Activated CD8-positive, alpha-beta T cell treated with anti-CD3 and anti-CD28 coated beads for 36 hours (primary cell): Measurements from ENCODE around the gene STXBP2. TPM values are rescaled to one million over a fixed set of nuclear protein-coding genes. Genes with fewer than 3 reads are reported as not detected.

Experiments used
- ATAC-seq: fragments of 200-7000 bp; cut with Tn5 transposase; one replicate; pipeline ENCODE4 v1.10.0; 2021; ENCODE audit warnings: mild to moderate bottlenecking, moderate library complexity
- CTCF ChIA-PET: fragments of 350-600 bp; sonication (Branson Sonifier 250); formaldehyde crosslinking; loops from one replicate; lab custom pipeline; 2021; ENCODE audit warnings: antibody characterized with exemption; lab: Charles Lee
- POLR2A ChIA-PET: fragments of 350-600 bp; sonication (Branson Sonifier 250); formaldehyde crosslinking; loops from one replicate; lab custom pipeline; 2021; ENCODE audit warnings: antibody characterized with exemption; lab: Charles Lee
- DNase-seq: peaks from one replicate; pipeline ENCODE4 v3.0.0-alpha.2; 2020
- H3K27ac Mint-ChIP-seq: one replicate; pipeline ENCODE4 v1.8.0; 2021; ENCODE audit warnings: mild to moderate bottlenecking, mixed read lengths
- H3K27me3 Mint-ChIP-seq: one replicate; pipeline ENCODE4 v1.8.0; 2021; ENCODE audit warnings: mixed read lengths
- H3K36me3 Mint-ChIP-seq: one replicate; pipeline ENCODE4 v1.8.0; 2021; ENCODE audit warnings: low read depth, mixed read lengths
- H3K4me1 Mint-ChIP-seq: one replicate; pipeline ENCODE4 v1.8.0; 2021; ENCODE audit warnings: low read depth, mixed read lengths
- H3K4me3 Mint-ChIP-seq: one replicate; pipeline ENCODE4 v1.8.0; 2021; ENCODE audit warnings: mild to moderate bottlenecking, moderate library complexity, mixed read lengths
- H3K9me3 Mint-ChIP-seq: one replicate; pipeline ENCODE4 v1.8.0; 2021; ENCODE audit warnings: mixed read lengths
- intact Hi-C: fragments of 100-400 bp; cut with micrococcal nuclease; formaldehyde crosslinking; loops from one replicate; pipeline ENCODE4 v1.10.0; 2022
- total RNA-seq, 2 experiments: library from RNA; stranded (reverse); gene quantifications; one replicate each; pipeline ENCODE4 v1.2.3, GENCODE V29; 2021
- TF ChIP-seq, protein P1 (sequence below): fragments of 200-600 bp; IDR thresholded peaks from one replicate; pipeline ENCODE4 v1.8.0; 2022; ENCODE audit warnings: antibody characterized with exemption, mild to moderate bottlenecking

STXBP2 gene
- total RNA-seq, 2 experiments from 2014 or later = 96.4 to 99.2 TPM

DNA sequence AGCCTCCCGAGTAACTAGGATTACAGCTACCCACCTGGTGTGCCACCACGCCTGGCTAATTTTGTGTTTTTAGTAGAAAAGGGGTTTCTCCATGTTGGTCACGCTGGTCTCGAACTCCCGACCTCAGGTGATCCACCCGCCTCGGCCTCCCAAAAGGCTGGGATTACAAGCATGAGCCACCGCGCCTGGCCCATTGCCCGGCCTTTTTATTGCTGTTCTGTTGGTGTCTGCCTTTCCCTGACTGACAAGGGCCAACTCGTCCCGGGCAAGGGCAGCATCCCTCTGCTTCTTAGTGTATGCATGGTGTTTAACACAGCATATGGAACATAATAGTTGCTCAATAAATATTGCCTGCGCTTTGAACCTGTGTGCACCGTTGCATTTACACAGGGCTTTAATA is 25.7 kb downstream of the STXBP2 start:
- Mint-ChIP-seq H3K36me3 (no peaks in the 10 kb centered on the region), H3K27me3 (peaks cover 6% of the 10 kb centered on the region), H3K27ac (no peak overlapping the region), H3K9me3 (no peaks in the 10 kb centered on the region), H3K4me1 (peaks cover 12% of the 10 kb centered on the region), H3K4me3 (no peak overlapping the region)
- CTCF ChIA-PET = interaction anchor here (2.5 to 4.2 kb wide), 2 partner anchors 10 to 18 kb away, joined by 9 to 12 read pairs; partner anchors contain the start of gene TRAPPC5
- POLR2A ChIA-PET = no interaction called here
- DNase-seq (no peak), ATAC-seq (no peak)
- TF ChIP-seq, protein P1, sequence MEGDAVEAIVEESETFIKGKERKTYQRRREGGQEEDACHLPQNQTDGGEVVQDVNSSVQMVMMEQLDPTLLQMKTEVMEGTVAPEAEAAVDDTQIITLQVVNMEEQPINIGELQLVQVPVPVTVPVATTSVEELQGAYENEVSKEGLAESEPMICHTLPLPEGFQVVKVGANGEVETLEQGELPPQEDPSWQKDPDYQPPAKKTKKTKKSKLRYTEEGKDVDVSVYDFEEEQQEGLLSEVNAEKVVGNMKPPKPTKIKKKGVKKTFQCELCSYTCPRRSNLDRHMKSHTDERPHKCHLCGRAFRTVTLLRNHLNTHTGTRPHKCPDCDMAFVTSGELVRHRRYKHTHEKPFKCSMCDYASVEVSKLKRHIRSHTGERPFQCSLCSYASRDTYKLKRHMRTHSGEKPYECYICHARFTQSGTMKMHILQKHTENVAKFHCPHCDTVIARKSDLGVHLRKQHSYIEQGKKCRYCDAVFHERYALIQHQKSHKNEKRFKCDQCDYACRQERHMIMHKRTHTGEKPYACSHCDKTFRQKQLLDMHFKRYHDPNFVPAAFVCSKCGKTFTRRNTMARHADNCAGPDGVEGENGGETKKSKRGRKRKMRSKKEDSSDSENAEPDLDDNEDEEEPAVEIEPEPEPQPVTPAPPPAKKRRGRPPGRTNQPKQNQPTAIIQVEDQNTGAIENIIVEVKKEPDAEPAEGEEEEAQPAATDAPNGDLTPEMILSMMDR = no peak
- intact Hi-C loops = no loop called here

DNA sequence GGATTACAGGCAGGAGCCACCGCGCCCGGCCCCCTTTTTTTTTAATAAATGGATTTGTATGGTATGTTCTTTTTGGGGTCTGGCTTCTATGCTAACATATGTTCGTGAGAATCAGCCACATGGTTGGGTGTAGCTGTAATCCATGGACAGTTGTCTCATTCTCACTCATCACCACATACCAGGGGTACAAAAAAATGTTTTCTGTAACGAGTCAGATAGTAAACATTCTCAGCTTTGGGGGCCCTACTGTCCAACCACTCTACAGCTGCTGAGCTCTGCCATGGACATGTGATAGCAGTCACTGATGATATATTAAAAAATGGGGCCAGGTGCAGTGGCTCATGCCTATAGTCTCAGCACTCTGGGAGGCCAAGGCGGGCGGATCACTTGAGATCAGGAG is 26.8 kb downstream of the STXBP2 start:
- no peak for ATAC-seq
- Mint-ChIP-seq H3K9me3 (no peaks in the 10 kb centered on the region), H3K36me3 (no peaks in the 10 kb centered on the region), H3K27me3 (peaks cover 6% of the 10 kb centered on the region), H3K4me1 (peaks cover 4% of the 10 kb centered on the region), H3K4me3 (no peak overlapping the region), H3K27ac (no peak overlapping the region)
- TF ChIP-seq, protein P1 = no peak
- ChIA-PET CTCF (interaction anchor here (0.6 to 4.2 kb wide), 4 partner anchors 11 to 137 kb away, joined by 3 to 12 read pairs (median 4); partner anchors contain the start of gene TRAPPC5), POLR2A (no interaction called here)
- DNase-seq = no peak
- intact Hi-C loops = no loop called here

DNA sequence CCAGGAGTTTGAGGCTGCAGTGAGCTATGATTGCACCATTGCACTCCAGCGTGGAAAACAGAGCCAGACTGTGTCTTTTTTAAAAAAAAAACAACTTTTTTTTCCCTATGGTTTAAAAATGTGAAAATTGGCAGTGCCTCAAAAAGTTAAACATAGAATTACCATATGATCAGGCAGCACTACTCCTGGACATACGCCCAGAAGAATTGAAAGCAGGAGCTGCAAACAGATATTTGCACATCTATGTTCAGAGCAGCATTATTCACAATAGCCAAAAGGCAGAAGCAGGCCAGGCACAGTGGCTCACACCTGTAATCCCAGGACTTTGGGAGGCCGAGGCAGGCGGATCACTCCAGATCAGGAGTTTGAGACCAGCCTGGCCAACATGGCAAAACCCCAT is 28.2 kb downstream of the STXBP2 start:
- ATAC-seq (no peak), DNase-seq (no peak)
- ChIA-PET CTCF (interaction anchor here (1.9 to 4.2 kb wide), 2 partner anchors 16 to 135 kb away, joined by 4 to 12 read pairs; partner anchors contain the start of gene TRAPPC5), POLR2A (no interaction called here)
- intact Hi-C loops = no loop called here
- H3K9me3 Mint-ChIP-seq = no peaks in the 10 kb centered on the region
- TF ChIP-seq, protein P1 = no peak
- peaks cover 8% of the 10 kb centered on the region for H3K4me1 Mint-ChIP-seq
- H3K4me3 Mint-ChIP-seq = no peak overlapping the region
- no peaks in the 10 kb centered on the region for H3K36me3 Mint-ChIP-seq
- no peak overlapping the region for H3K27ac Mint-ChIP-seq
- H3K27me3 Mint-ChIP-seq = peaks cover 13% of the 10 kb centered on the region

DNA sequence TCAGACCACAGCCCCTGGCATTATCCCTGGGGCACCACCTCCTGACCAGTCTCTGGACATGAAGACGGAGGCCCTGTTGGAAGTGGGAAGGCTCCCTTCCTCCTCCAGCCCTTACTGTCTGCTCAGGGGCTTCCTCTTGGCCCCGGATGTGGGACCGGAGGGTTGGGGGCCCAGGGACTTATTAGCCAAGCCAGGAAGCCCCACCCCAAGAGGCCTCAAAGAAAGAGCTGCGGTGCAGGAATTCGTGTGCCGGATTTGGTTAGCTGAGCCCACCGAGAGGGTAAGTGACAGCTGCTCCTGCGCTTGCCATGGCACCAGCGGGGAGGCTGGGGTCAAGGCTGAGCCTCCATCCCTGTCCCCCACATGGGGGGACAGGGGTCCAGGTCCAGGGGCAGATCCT is 31.9 kb downstream of the STXBP2 start, which contains the start of gene RETN:
Gene RETN (plus strand): TSS at position 208 of the 400 bp plus-strand sequence. CDS start 278 bp downstream, outside the sequence.
- ATAC-seq (no peak), DNase-seq (no peak)
- Mint-ChIP-seq H3K27ac (no peak within 1 kb of the TSS), H3K9me3 (no peaks in the 10 kb centered on the region), H3K4me1 (peaks cover 16% of the 10 kb centered on the region), H3K27me3 (peaks cover 25% of the 10 kb centered on the region), H3K4me3 (peak within 1 kb of the TSS; percentile 16), H3K36me3 (no peaks in the 10 kb centered on the region)
- TF ChIP-seq, protein P1 = no peak
- CTCF ChIA-PET = interaction anchor here (1.1 to 4.4 kb wide), 3 partner anchors 12 to 101 kb away, joined by 5 to 28 read pairs (median 7); partner anchors contain the start of gene TRAPPC5
- intact Hi-C loops = no loop called here
- POLR2A ChIA-PET = interaction anchor here (0.8 to 2.8 kb wide), 3 partner anchors 10 to 12 kb away, joined by 3 to 11 read pairs (median 3); partner anchors contain the start of gene TRAPPC5

DNA sequence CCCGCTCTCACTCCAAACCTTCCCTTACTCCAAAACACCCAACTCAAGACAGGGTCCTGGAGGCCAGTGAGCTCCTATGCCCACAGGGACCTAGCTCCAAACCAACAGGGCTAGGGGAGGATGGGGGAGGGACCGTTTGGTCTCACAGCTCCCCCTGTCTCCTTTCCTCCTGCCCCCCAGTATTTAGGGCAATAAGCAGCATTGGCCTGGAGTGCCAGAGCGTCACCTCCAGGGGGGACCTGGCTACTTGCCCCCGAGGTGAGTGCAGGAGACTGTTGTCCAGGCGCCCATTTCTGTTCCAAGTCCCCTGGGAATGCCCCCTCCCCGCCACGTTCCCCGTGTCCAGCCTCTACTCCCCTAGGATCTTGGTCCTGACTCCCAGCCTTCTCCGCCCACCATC is 32.7 kb downstream of the STXBP2 start:
- no peak for DNase-seq
- Mint-ChIP-seq H3K27me3 (peaks cover 29% of the 10 kb centered on the region), H3K27ac (no peak overlapping the region), H3K4me1 (peaks cover 18% of the 10 kb centered on the region), H3K4me3 (peak overlapping the region; percentile 16), H3K36me3 (no peaks in the 10 kb centered on the region), H3K9me3 (no peaks in the 10 kb centered on the region)
- no peak for ATAC-seq
- TF ChIP-seq, protein P1 = no peak
- intact Hi-C loops = no loop called here
- CTCF ChIA-PET = interaction anchor here (1.1 to 4.4 kb wide), 4 partner anchors 12 to 101 kb away, joined by 5 to 28 read pairs (median 6); partner anchors contain the start of gene TRAPPC5
- POLR2A ChIA-PET = interaction anchor here (1.1 to 2.8 kb wide), 2 partner anchors 9 to 12 kb away, joined by 3 to 11 read pairs; no protein-coding TSS in a partner anchor
